Tibial nerve (tissue), 4 donors: ENCODE data around the gene PLA2G4D.

ENCODE experiments used
- EP300 ChIP-seq, 2 donors: sonication (generic); formaldehyde crosslinking; IDR thresholded peaks; one replicate each; pipeline ENCODE4 v1.6.1; 2017; ENCODE audit warnings: antibody characterized with exemption in 2 of 2, mild to moderate bottlenecking in 1 of 2
- POLR2A ChIP-seq, 2 donors: fragments of 450-650 bp; IDR thresholded peaks; one replicate each; pipeline ENCODE4 v1.6.1; 2017; ENCODE audit warnings: antibody characterized with exemption in 2 of 2, mild to moderate bottlenecking in 2 of 2, moderate library complexity in 2 of 2
- TF ChIP-seq, protein P1 (sequence below), 5 experiments: fragments of 200-600 bp in 3 of 5; fragments of 450-650 bp in 2 of 5; sonication (generic) in 3 of 5; IDR thresholded peaks; one replicate each; pipeline ENCODE4 v1.5.1; 2016 to 2019; ENCODE audit warnings: antibody characterized with exemption in 5 of 5, mild to moderate bottlenecking in 3 of 5, moderate library complexity in 2 of 5

DNA sequence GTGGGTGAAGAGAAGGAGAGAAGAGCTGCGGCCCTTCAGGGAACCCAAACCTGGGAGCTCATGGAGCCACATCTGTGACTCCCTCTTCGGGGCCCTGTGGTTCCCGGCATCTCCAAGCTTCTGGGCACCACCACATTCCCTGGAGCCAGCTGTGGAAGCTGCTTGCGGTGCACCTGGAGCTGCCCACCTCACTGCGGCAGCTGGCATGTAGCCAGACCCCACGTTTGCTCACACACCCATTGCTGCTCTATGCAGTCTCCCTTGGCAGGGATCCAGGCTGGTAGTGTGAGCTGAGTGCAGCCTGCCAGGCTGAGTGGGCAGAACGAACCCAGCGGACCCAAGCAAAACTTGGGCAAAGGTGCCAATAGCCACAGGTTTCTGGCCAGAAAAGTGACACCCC is 56.7 kb downstream of the PLA2G4D start:
- TF ChIP-seq POLR2A (IDR thresholded peaks at IDR 0.05) (no peak), EP300 (IDR thresholded peaks at IDR 0.05) (no peak)
- TF ChIP-seq, protein P1, sequence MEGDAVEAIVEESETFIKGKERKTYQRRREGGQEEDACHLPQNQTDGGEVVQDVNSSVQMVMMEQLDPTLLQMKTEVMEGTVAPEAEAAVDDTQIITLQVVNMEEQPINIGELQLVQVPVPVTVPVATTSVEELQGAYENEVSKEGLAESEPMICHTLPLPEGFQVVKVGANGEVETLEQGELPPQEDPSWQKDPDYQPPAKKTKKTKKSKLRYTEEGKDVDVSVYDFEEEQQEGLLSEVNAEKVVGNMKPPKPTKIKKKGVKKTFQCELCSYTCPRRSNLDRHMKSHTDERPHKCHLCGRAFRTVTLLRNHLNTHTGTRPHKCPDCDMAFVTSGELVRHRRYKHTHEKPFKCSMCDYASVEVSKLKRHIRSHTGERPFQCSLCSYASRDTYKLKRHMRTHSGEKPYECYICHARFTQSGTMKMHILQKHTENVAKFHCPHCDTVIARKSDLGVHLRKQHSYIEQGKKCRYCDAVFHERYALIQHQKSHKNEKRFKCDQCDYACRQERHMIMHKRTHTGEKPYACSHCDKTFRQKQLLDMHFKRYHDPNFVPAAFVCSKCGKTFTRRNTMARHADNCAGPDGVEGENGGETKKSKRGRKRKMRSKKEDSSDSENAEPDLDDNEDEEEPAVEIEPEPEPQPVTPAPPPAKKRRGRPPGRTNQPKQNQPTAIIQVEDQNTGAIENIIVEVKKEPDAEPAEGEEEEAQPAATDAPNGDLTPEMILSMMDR (IDR thresholded peaks at IDR 0.05) = no peak
